Right lobe of liver (tissue), 4 donors: ENCODE data around the gene MED27.

Experiments
- CTCF ChIP-seq, 4 donors: fragments of 200-600 bp in 3 of 4; fragments of 450-650 bp in 1 of 4; IDR thresholded peaks; one replicate each; pipeline versions ENCODE4 v1.5.1 to v1.8.0; 2016 to 2022; ENCODE audit warnings: antibody characterized with exemption in 4 of 4, mild to moderate bottlenecking in 2 of 4
- POLR2A ChIP-seq: fragments of 450-650 bp; IDR thresholded peaks from one replicate; pipeline ENCODE4 v1.6.1; 2017; ENCODE audit warnings: antibody characterized with exemption, mild to moderate bottlenecking
- donor health status: DM: no; HTN: no; CAD: no.
- donor health status: DM: no; HTN: no; CAD: no.
- donor health status: DM: no; HTN: yes; CAD: no.

GRCh38 chr9:131827821-131828369 is 251.8 kb downstream of the MED27 start:
- TF ChIP-seq CTCF (IDR thresholded peaks at IDR 0.05) (no peak), POLR2A (no peak)
